H1 (cell line): ENCODE results near the gene PAPOLG. TPM values are rescaled to one million over a fixed set of nuclear protein-coding genes. Genes with fewer than 3 reads are reported as not detected.

Experiments used
- CTCF ChIA-PET: fragments of 300-600 bp; sonication (Branson Sonifier 250); formaldehyde crosslinking; loops from one replicate; lab custom pipeline; 2021; ENCODE audit not compliant: partially characterized antibody; lab: Charles Lee
- POLR2A ChIA-PET: fragments of 300-600 bp; sonication (Branson Sonifier 250); formaldehyde crosslinking; loops from one replicate; lab custom pipeline; 2021; ENCODE audit warnings: inconsistent platforms; ENCODE audit not compliant: partially characterized antibody; lab: Charles Lee
- DNase-seq, 2 experiments: peaks; one replicate each; pipeline versions ENCODE4 v3.0.0 to v3.0.0-alpha.2; 2010 to 2022; ENCODE audit warnings: low spot score in 2 of 2, low read depth in 1 of 2, mixed read lengths in 1 of 2
- FAIRE-seq: peaks from 2 replicates; lab custom pipeline; 2011; peaks lifted over from hg19 to GRCh38; lab: Jason Lieb, UNC
- H2AFZ ChIP-seq: 2 replicates; pipeline ENCODE4 v1.8.1; 2012; ENCODE audit warnings: low read length, inconsistent platforms
- H2AK5ac ChIP-seq: 2 replicates; pipeline ENCODE4 v1.6.1; 2013; ENCODE audit warnings: low read depth, low read length
- H2BK120ac ChIP-seq: replicated peaks from 2 replicates; pipeline ENCODE3; 2013; ENCODE audit warnings: low read depth, low read length, inconsistent platforms
- H2BK12ac ChIP-seq: 2 replicates; pipeline ENCODE4 v1.6.1; 2013; ENCODE audit warnings: low read depth, low read length
- H2BK15ac ChIP-seq: 2 replicates; pipeline ENCODE4 v1.6.1; 2013; ENCODE audit warnings: low read length
- H2BK20ac ChIP-seq: 2 replicates; pipeline ENCODE4 v1.6.1; 2013; ENCODE audit warnings: low read length
- H2BK5ac ChIP-seq: 2 replicates; pipeline ENCODE4 v1.6.1; 2013; ENCODE audit warnings: low read depth, low read length
- H3K14ac ChIP-seq: 2 replicates; pipeline ENCODE4 v1.6.1; 2013; ENCODE audit warnings: inconsistent platforms; ENCODE audit not compliant: insufficient read length
- H3K18ac ChIP-seq: 2 replicates; pipeline ENCODE4 v1.6.1; 2013; ENCODE audit warnings: low read length; ENCODE audit errors: extremely low read depth
- H3K23ac ChIP-seq: 2 replicates; pipeline ENCODE4 v1.6.1; 2013; ENCODE audit warnings: inconsistent platforms; ENCODE audit not compliant: insufficient read length
- H3K23me2 ChIP-seq: 2 replicates; pipeline ENCODE4 v1.6.1; 2013; ENCODE audit warnings: low read depth, low read length
- H3K27ac ChIP-seq: 2 replicates; pipeline ENCODE4 v1.6.1; 2011; ENCODE audit warnings: low read depth, low read length, inconsistent platforms
- H3K27me3 ChIP-seq, 4 experiments: replicated peaks in 1 of 4; 1 replicate in 1 of 4; 2 replicates in 3 of 4; pipeline versions ENCODE4 v1.6.1 to v1.8.1; 2011 to 2013; ENCODE audit warnings: low read length in 3 of 4, mild to moderate bottlenecking in 3 of 4, inconsistent platforms in 2 of 4, mixed read lengths in 2 of 4, moderate library complexity in 1 of 4; ENCODE audit not compliant: control insufficient read depth in 3 of 4, insufficient read depth in 3 of 4; ENCODE audit errors: extremely low read depth in 1 of 4
- H3K36me3 ChIP-seq, 4 experiments: 2 replicates each; pipeline versions ENCODE4 v1.6.1 to v1.8.1; 2011 to 2013; ENCODE audit warnings: mild to moderate bottlenecking in 4 of 4, low read length in 3 of 4, moderate library complexity in 2 of 4, control low read depth in 1 of 4, inconsistent platforms in 1 of 4; ENCODE audit not compliant: insufficient read depth in 4 of 4, control insufficient read depth in 2 of 4
- H3K4ac ChIP-seq: replicated peaks from 2 replicates; pipeline ENCODE3; 2013; ENCODE audit warnings: low read length, low read depth, mixed read lengths, inconsistent platforms; ENCODE audit not compliant: insufficient read length
- H3K4me1 ChIP-seq, 4 experiments: replicated peaks in 1 of 4; 1 replicate in 1 of 4; 2 replicates in 3 of 4; pipeline versions ENCODE4 v1.6.1 to v1.8.1; 2011 to 2013; ENCODE audit warnings: low read length in 3 of 4, inconsistent platforms in 2 of 4, mixed read lengths in 1 of 4; ENCODE audit not compliant: insufficient read depth in 4 of 4, control insufficient read depth in 3 of 4
- H3K4me2 ChIP-seq, 2 experiments: 2 replicates each; pipeline versions ENCODE4 v1.6.1 to v1.8.1; 2011 to 2013; ENCODE audit warnings: low read depth in 2 of 2, low read length in 2 of 2, control low read depth in 1 of 2, inconsistent platforms in 1 of 2, mild to moderate bottlenecking in 1 of 2; ENCODE audit not compliant: insufficient read depth in 1 of 2
- H3K4me3 ChIP-seq, 4 experiments: fragments of 200-600, 300-600 bp in 1 of 4; sonication (generic), shearing (Covaris generic), sonication (Bioruptor Twin) in 1 of 4; 2 replicates each; pipeline versions ENCODE4 v1.5.1 to v1.8.1; 2011 to 2016; ENCODE audit warnings: low read length in 4 of 4, low read depth in 3 of 4, control low read depth in 2 of 4, inconsistent platforms in 2 of 4, mild to moderate bottlenecking in 2 of 4, mixed read lengths in 1 of 4, moderate library complexity in 1 of 4; ENCODE audit not compliant: insufficient read depth in 2 of 4; ENCODE audit errors: extremely low read depth in 1 of 4
- H3K56ac ChIP-seq: replicated peaks from 2 replicates; pipeline ENCODE3; 2013; ENCODE audit warnings: low read depth, mild to moderate bottlenecking, mixed read lengths, low read length, inconsistent platforms; ENCODE audit not compliant: insufficient read length
- H3K79me1 ChIP-seq: 2 replicates; pipeline ENCODE4 v1.6.1; 2013; ENCODE audit warnings: low read depth, low read length, control low read depth
- H3K79me2 ChIP-seq, 2 experiments: 2 replicates each; pipeline versions ENCODE4 v1.6.1 to v1.8.1; 2012 to 2013; ENCODE audit warnings: low read length in 2 of 2, mild to moderate bottlenecking in 2 of 2, inconsistent platforms in 1 of 2; ENCODE audit not compliant: insufficient read depth in 2 of 2, control insufficient read depth in 1 of 2
- H3K9ac ChIP-seq, 4 experiments: replicated peaks in 1 of 4; 1 replicate in 1 of 4; 2 replicates in 3 of 4; pipeline versions ENCODE4 v1.6.1 to v1.8.1; 2011 to 2013; ENCODE audit warnings: low read depth in 3 of 4, low read length in 3 of 4, control low read depth in 2 of 4, mild to moderate bottlenecking in 2 of 4, moderate library complexity in 2 of 4, inconsistent platforms in 1 of 4; ENCODE audit errors: extremely low read depth in 1 of 4
- H3K9me3 ChIP-seq, 2 experiments: 2 replicates each; pipeline versions ENCODE4 v1.6.1 to v1.8.1; 2012 to 2013; ENCODE audit warnings: mild to moderate bottlenecking in 2 of 2, moderate library complexity in 2 of 2, control low read depth in 1 of 2, inconsistent platforms in 1 of 2, low read depth in 1 of 2, low read length in 1 of 2, mixed read lengths in 1 of 2; ENCODE audit not compliant: insufficient read depth in 2 of 2
- H4K20me1 ChIP-seq, 2 experiments: replicated peaks in 1 of 2; 2 replicates each; pipeline versions ENCODE3 to v1.8.1; 2011 to 2013; ENCODE audit warnings: inconsistent platforms in 2 of 2, low read length in 2 of 2, mild to moderate bottlenecking in 1 of 2; ENCODE audit not compliant: insufficient read depth in 2 of 2, control insufficient read depth in 1 of 2
- H4K5ac ChIP-seq: 2 replicates; pipeline ENCODE4 v1.6.1; 2013; ENCODE audit warnings: low read length, low read depth, mixed read lengths, inconsistent platforms; ENCODE audit not compliant: insufficient read length
- H4K8ac ChIP-seq: 2 replicates; pipeline ENCODE4 v1.8.0; 2013; ENCODE audit warnings: mild to moderate bottlenecking, moderate library complexity, low read length, inconsistent platforms; ENCODE audit not compliant: insufficient read depth; ENCODE audit errors: extremely low read depth
- H4K91ac ChIP-seq: replicated peaks from 2 replicates; pipeline ENCODE3; 2013; ENCODE audit warnings: low read length, mixed read lengths, inconsistent platforms; ENCODE audit not compliant: insufficient read length
- RBBP5 ChIP-seq: IDR thresholded peaks from 2 replicates; pipeline ENCODE4 v1.7.1; 2012; ENCODE audit warnings: low read depth, mild to moderate bottlenecking, inconsistent platforms, low read length, moderate library complexity, borderline replicate concordance
- TAF7 ChIP-seq: optimal IDR thresholded peaks from 2 replicates; pipeline ENCODE3; 2011; ENCODE audit warnings: low read depth, mild to moderate bottlenecking, inconsistent platforms, low read length, moderate library complexity, borderline replicate concordance
- TCF12 ChIP-seq: IDR thresholded peaks from 2 replicates; pipeline ENCODE4 v1.6.1; 2011; ENCODE audit warnings: low read depth, mild to moderate bottlenecking, low read length
- WGBS, 2 experiments: shearing (Covaris generic) in 1 of 2; methylation state at CpG; one replicate each; pipeline versions ENCODE4 v1.1.6 to v1.1.7; 2013 to 2015; ENCODE audit warnings: low lambda C conversion rate in 2 of 2, mixed read lengths in 2 of 2, inconsistent platforms in 1 of 2, low coverage in 1 of 2, missing lambda C conversion rate in 1 of 2; ENCODE audit not compliant: insufficient replicate concordance in 2 of 2, insufficient coverage in 1 of 2, insufficient read length in 1 of 2; ENCODE audit errors: extremely low coverage in 1 of 2, missing lambda C conversion rate in 1 of 2; 5-methylcytosine and 5-hydroxymethylcytosine counted together
- polyA plus RNA-seq, 7 experiments: library from polyadenylated mRNA; depleted of rRNA in 3 of 7; stranded (reverse) in 5 of 7; unstranded in 2 of 7; fragments of >200 nt in 5 of 7; fragments of 200-250 nt in 2 of 7; gene quantifications; 1 replicate in 5 of 7; 2 replicates in 1 of 7; 4 replicates in 1 of 7; pipeline versions ENCODE4 v1.2.1 to v1.2.3, GENCODE V29; 2011 to 2013; ENCODE audit warnings: missing spikeins in 2 of 7, mixed read lengths in 2 of 7
- total RNA-seq: library from RNA; stranded (reverse); fragmentation: NEBNext Ultra II Directional; extraction: Animal tissue kit (Norgen Biotek cat#: 25700); gene quantifications from 2 replicates; pipeline ENCODE4 v1.2.1, GENCODE V29; 2021

Gene PAPOLG
- total and polyA plus RNA-seq, 2 of the 8 experiments (the other 6 are each of a cell fraction or from before 2014, with no cell fraction given), result 6.5 to 21.5 TPM

DNA sequence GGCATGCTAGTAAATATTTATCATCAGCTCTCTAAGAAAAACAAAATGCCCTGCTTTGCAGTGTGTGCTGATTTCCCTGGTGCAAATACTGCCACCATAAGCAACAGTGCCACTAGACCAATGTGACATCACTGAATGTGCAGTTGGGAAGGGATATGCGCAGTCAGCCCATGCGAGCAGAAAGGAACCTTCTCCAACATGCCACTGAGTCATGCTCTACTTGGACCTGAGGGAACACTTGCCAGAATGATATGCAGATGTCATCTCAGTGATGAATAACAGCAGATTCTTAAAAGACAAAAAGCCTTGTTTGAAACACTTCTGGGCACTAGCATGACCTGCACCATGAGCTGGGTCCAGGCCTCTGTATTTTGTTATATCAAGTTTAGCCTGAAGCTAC lies 70.0 kb downstream of the PAPOLG start:
- H3K4me2 ChIP-seq, result no peak overlapping the region
- H3K23ac ChIP-seq, result no peak overlapping the region
- ChIA-PET POLR2A (no interaction called here), CTCF (no interaction called here)
- H3K9me3 ChIP-seq, result no peaks in the 10 kb centered on the region
- H2AK5ac ChIP-seq, result no peak overlapping the region
- no peaks in the 10 kb centered on the region for H3K79me2 ChIP-seq
- no peaks in the 10 kb centered on the region for H3K36me3 ChIP-seq
- 88% methylated on average over 2 of the region's 2 CpGs; no CpG with 5 or more reads in 1 of the 2 experiments for WGBS, 2 experiments
- peaks cover 0 to 1% of the 10 kb centered on the region in 2 experiments for H4K20me1 ChIP-seq
- no peak overlapping the region for H2BK12ac ChIP-seq
- no peak overlapping the region for H4K91ac ChIP-seq
- no peak overlapping the region for H2BK120ac ChIP-seq
- no peaks in the 10 kb centered on the region for H3K79me1 ChIP-seq
- H3K23me2 ChIP-seq, result no peaks in the 10 kb centered on the region
- H3K27ac ChIP-seq, result no peak overlapping the region
- no peak overlapping the region for H2AFZ ChIP-seq
- FAIRE-seq (no peak), DNase-seq (no peak)
- TF ChIP-seq TAF7 (no peak), RBBP5 (no peak), TCF12 (no peak)
- no peaks in the 10 kb centered on the region for H3K27me3 ChIP-seq
- no peak overlapping the region for H3K56ac ChIP-seq
- no peaks in the 10 kb centered on the region for H3K4me1 ChIP-seq
- H3K9ac ChIP-seq, result no peak overlapping the region
- no peak overlapping the region for H4K8ac ChIP-seq
- no peak overlapping the region for H3K18ac ChIP-seq
- H4K5ac ChIP-seq, result no peak overlapping the region
- H2BK20ac ChIP-seq, result no peak overlapping the region
- H2BK15ac ChIP-seq, result no peak overlapping the region
- no peak overlapping the region for H3K4ac ChIP-seq
- H3K4me3 ChIP-seq, result no peak overlapping the region
- no peak overlapping the region for H2BK5ac ChIP-seq
- no peak overlapping the region for H3K14ac ChIP-seq
